H9 (cell line): ENCODE measurements around the gene DAPL1. TPM values are rescaled to one million over a fixed set of nuclear protein-coding genes. Genes with fewer than 3 reads are reported as not detected.

Experiments used
- DNase-seq: peaks from one replicate; pipeline ENCODE4 v3.0.0-alpha.2; 2017
- H2AFZ ChIP-seq: one replicate; pipeline ENCODE4 v1.6.1; 2013; ENCODE audit warnings: mild to moderate bottlenecking, low read length, control low read depth, moderate library complexity
- H2AK5ac ChIP-seq: 2 replicates; pipeline ENCODE4 v1.6.1; 2013; ENCODE audit warnings: low read length, control low read depth, mixed read lengths; ENCODE audit not compliant: insufficient read length
- H2BK120ac ChIP-seq: one replicate; pipeline ENCODE4 v1.6.1; 2013; ENCODE audit warnings: low read depth, mild to moderate bottlenecking, low read length, control low read depth, inconsistent platforms; ENCODE audit not compliant: poor library complexity, severe bottlenecking
- H2BK12ac ChIP-seq: 2 replicates; pipeline ENCODE4 v1.6.1; 2013; ENCODE audit warnings: low read length, control low read depth, mixed read lengths, low read depth; ENCODE audit not compliant: insufficient read length
- H2BK15ac ChIP-seq: 2 replicates; pipeline ENCODE4 v1.6.1; 2013; ENCODE audit warnings: low read depth, low read length, control low read depth
- H2BK20ac ChIP-seq: one replicate; pipeline ENCODE4 v1.6.1; 2013; ENCODE audit warnings: low read depth, mild to moderate bottlenecking, low read length, control low read depth, inconsistent platforms; ENCODE audit not compliant: poor library complexity, severe bottlenecking
- H2BK5ac ChIP-seq: 2 replicates; pipeline ENCODE4 v1.6.1; 2013; ENCODE audit warnings: low read length, control low read depth, mixed read lengths; ENCODE audit not compliant: insufficient read length
- H3K14ac ChIP-seq: 2 replicates; pipeline ENCODE4 v1.6.1; 2013; ENCODE audit warnings: low read length, control low read depth; ENCODE audit not compliant: insufficient read depth
- H3K18ac ChIP-seq: 2 replicates; pipeline ENCODE4 v1.6.1; 2013; ENCODE audit warnings: low read depth, mild to moderate bottlenecking, mixed read lengths, low read length, control low read depth; ENCODE audit not compliant: insufficient read length
- H3K23ac ChIP-seq: 2 replicates; pipeline ENCODE4 v1.6.1; 2013; ENCODE audit warnings: low read length, control low read depth, mixed read lengths, low read depth; ENCODE audit not compliant: insufficient read length
- H3K23me2 ChIP-seq: 2 replicates; pipeline ENCODE4 v1.6.1; 2013; ENCODE audit warnings: low read depth, mild to moderate bottlenecking, mixed read lengths, low read length, control low read depth; ENCODE audit not compliant: insufficient read length, poor library complexity, severe bottlenecking
- H3K27ac ChIP-seq: 2 replicates; pipeline ENCODE4 v1.5.1; 2013; ENCODE audit warnings: low read length, control low read depth, mixed read lengths, low read depth; ENCODE audit not compliant: insufficient read length
- H3K27me3 ChIP-seq: 2 replicates; pipeline ENCODE4 v1.6.1; 2013; ENCODE audit warnings: low read length, control low read depth, inconsistent platforms; ENCODE audit not compliant: insufficient read depth
- H3K4ac ChIP-seq: 2 replicates; pipeline ENCODE4 v1.6.1; 2013; ENCODE audit warnings: low read depth, mild to moderate bottlenecking, control low read depth, inconsistent platforms, low read length, moderate library complexity
- H3K4me1 ChIP-seq: 2 replicates; pipeline ENCODE4 v1.6.1; 2013; ENCODE audit warnings: low read length, control low read depth, inconsistent platforms; ENCODE audit not compliant: insufficient read depth
- H3K4me2 ChIP-seq: 2 replicates; pipeline ENCODE4 v1.6.1; 2013; ENCODE audit warnings: low read length, control low read depth, mixed read lengths; ENCODE audit not compliant: insufficient read length, insufficient read depth
- H3K56ac ChIP-seq: 2 replicates; pipeline ENCODE4 v1.6.1; 2013; ENCODE audit warnings: low read depth, mild to moderate bottlenecking, mixed read lengths, low read length, control low read depth; ENCODE audit not compliant: insufficient read length
- H3K79me1 ChIP-seq: 2 replicates; pipeline ENCODE4 v1.6.1; 2013; ENCODE audit warnings: low read depth, mild to moderate bottlenecking, moderate library complexity, low read length, control low read depth, inconsistent platforms; ENCODE audit not compliant: insufficient read depth, poor library complexity, severe bottlenecking
- H3K79me2 ChIP-seq: 2 replicates; pipeline ENCODE4 v1.6.1; 2013; ENCODE audit warnings: low read length, control low read depth, inconsistent platforms; ENCODE audit not compliant: insufficient read depth
- H3K9ac ChIP-seq: 2 replicates; pipeline ENCODE4 v1.6.1; 2013; ENCODE audit warnings: low read length, control low read depth, mixed read lengths; ENCODE audit not compliant: insufficient read length; ENCODE audit errors: extremely low read depth
- H3K9me3 ChIP-seq: one replicate; pipeline ENCODE4 v1.6.1; 2013; ENCODE audit warnings: low read depth, low read length, inconsistent platforms; ENCODE audit not compliant: control insufficient read depth
- H3T11ph ChIP-seq: one replicate; pipeline ENCODE4 v1.6.1; 2013; ENCODE audit warnings: mild to moderate bottlenecking, low read length, control low read depth, inconsistent platforms
- H4K20me1 ChIP-seq: one replicate; pipeline ENCODE4 v1.6.1; 2013; ENCODE audit not compliant: control insufficient read depth, insufficient read length, insufficient read depth
- H4K5ac ChIP-seq: 2 replicates; pipeline ENCODE4 v1.6.1; 2013; ENCODE audit warnings: low read depth, mild to moderate bottlenecking, mixed read lengths, low read length, control low read depth; ENCODE audit not compliant: insufficient read length
- H4K8ac ChIP-seq: replicated peaks from 2 replicates; pipeline ENCODE4 v1.6.1; 2013; ENCODE audit warnings: low read length, control low read depth, mixed read lengths, low read depth; ENCODE audit not compliant: insufficient read length
- H4K91ac ChIP-seq: 2 replicates; pipeline ENCODE4 v1.6.1; 2013; ENCODE audit warnings: low read depth, mild to moderate bottlenecking, moderate library complexity, mixed read lengths, low read length, control low read depth; ENCODE audit not compliant: insufficient read length
- H3K27ac Mint-ChIP-seq, 3 experiments: 2 replicates in 2 of 3; 3 replicates in 1 of 3; pipeline ENCODE4 v1.8.0; 2020 to 2021; ENCODE audit warnings: mixed read lengths in 3 of 3, mild to moderate bottlenecking in 1 of 3, moderate library complexity in 1 of 3
- H3K27me3 Mint-ChIP-seq: 2 replicates; pipeline ENCODE4 v1.8.0; 2021; ENCODE audit warnings: low read depth, mild to moderate bottlenecking, moderate library complexity, mixed read lengths
- H3K36me3 Mint-ChIP-seq, 3 experiments: 2 replicates in 2 of 3; 3 replicates in 1 of 3; pipeline ENCODE4 v1.8.0; 2020 to 2021; ENCODE audit warnings: low read depth in 3 of 3, mixed read lengths in 3 of 3; ENCODE audit not compliant: insufficient read depth in 1 of 3
- H3K4me1 Mint-ChIP-seq, 2 experiments: 2 replicates each; pipeline ENCODE4 v1.8.0; 2020; ENCODE audit warnings: mixed read lengths in 2 of 2
- H3K4me3 Mint-ChIP-seq, 2 experiments: 2 replicates in 1 of 2; 3 replicates in 1 of 2; pipeline ENCODE4 v1.8.0; 2020 to 2021; ENCODE audit warnings: mild to moderate bottlenecking in 2 of 2, mixed read lengths in 2 of 2, moderate library complexity in 1 of 2
- H3K9me3 Mint-ChIP-seq, 2 experiments: 2 replicates in 1 of 2; 3 replicates in 1 of 2; pipeline ENCODE4 v1.8.0; 2020; ENCODE audit warnings: mild to moderate bottlenecking in 2 of 2, mixed read lengths in 2 of 2, moderate library complexity in 1 of 2
- CTCF ChIP-seq: fragments of 200-600 bp; sonication (generic); conservative IDR thresholded peaks from 3 replicates; pipeline ENCODE4 v1.8.0; 2021; ENCODE audit warnings: antibody characterized with exemption, mild to moderate bottlenecking
- WGBS: extraction: QIAGEN DNeasy Blood & Tissue Kit; methylation state at CpG from one replicate; pipeline ENCODE4 v1.1.7; 2013; ENCODE audit warnings: missing lambda C conversion rate, low lambda C conversion rate, mixed read lengths; ENCODE audit not compliant: insufficient read length; ENCODE audit errors: extremely low coverage; 5-methylcytosine and 5-hydroxymethylcytosine counted together
- total RNA-seq: library from RNA; stranded (reverse); gene quantifications from 2 replicates; pipeline ENCODE4 v1.2.1, GENCODE V29; 2021

DAPL1 gene
- total RNA-seq, 1 experiment from 2014 or later: not detected

GRCh38 chr2:158828378-158829164 is 33.5 kb downstream of the DAPL1 start:
- Histone ChIP-seq H2BK20ac (no peak overlapping the region), H2AFZ (no peak overlapping the region), H4K91ac (no peak overlapping the region), H3T11ph (no peak overlapping the region), H3K23ac (no peak overlapping the region), H3K4ac (no peak overlapping the region), H3K79me2 (no peaks in the 10 kb centered on the region), H2BK12ac (no peak overlapping the region), H2BK5ac (no peak overlapping the region), H3K4me2 (no peak overlapping the region), H4K20me1 (no peaks in the 10 kb centered on the region), H3K9me3 (no peaks in the 10 kb centered on the region), H3K27me3 (no peaks in the 10 kb centered on the region), H3K56ac (no peak overlapping the region), H3K79me1 (no peaks in the 10 kb centered on the region), H3K9ac (no peak overlapping the region), H3K4me1 (peaks cover 3% of the 10 kb centered on the region; the same call in 1 of the 2 replicates), H3K23me2 (no peaks in the 10 kb centered on the region), H3K27ac (no peak overlapping the region), H4K5ac (no peak overlapping the region), H2BK120ac (no peak overlapping the region), H3K14ac (no peak overlapping the region), H2AK5ac (no peak overlapping the region), H4K8ac (no peak overlapping the region), H2BK15ac (no peak overlapping the region), H3K18ac (no peak overlapping the region)
- peak overlapping the region in 1 of 3 experiments; percentile 32; a peak in 2 of 7 replicates for H3K27ac Mint-ChIP-seq
- H3K4me3 Mint-ChIP-seq: no peak overlapping the region
- TF ChIP-seq CTCF: no peak
- peaks cover 12 to 13% of the 10 kb centered on the region in 2 experiments for H3K4me1 Mint-ChIP-seq
- WGBS: no CpG with 5 or more reads among the region's 4 CpGs
- H3K27me3 Mint-ChIP-seq: no peaks in the 10 kb centered on the region
- no peaks in the 10 kb centered on the region for H3K9me3 Mint-ChIP-seq
- no peaks in the 10 kb centered on the region for H3K36me3 Mint-ChIP-seq
- no peak for DNase-seq
